ENCODE results near the gene MCMBP.
"Not testable (repeated sequence)": the region's sequence is repeated elsewhere in the genome, so short reads cannot be mapped to it uniquely, and the experiment has no call there.

Gene MCMBP

GRCh38 chr10:119893074-119893473 is 20.4 kb upstream of the MCMBP start:
- no peak for DNase-seq (ENCODE audit: low read depth, low spot score)
- POLR2A ChIA-PET = interaction anchor here (1.0 to 1.9 kb wide), 2 partner anchors 12 to 20 kb away, joined by 3 to 18 read pairs; partner anchors contain the start of gene MCMBP
- CTCF ChIA-PET = interaction anchor here (3.3 kb wide), 1 partner anchor 143 kb away, joined by 19 read pairs; no protein-coding TSS in a partner anchor
- no peak for TF ChIP-seq CTCF (IDR thresholded peaks at IDR 0.05; ENCODE audit: insufficient read depth, low read length, missing control alignments)
- peak overlapping the region; percentile 97 for H3K4me3 ChIP-seq (ENCODE audit: low read depth, low read length)

DNA sequence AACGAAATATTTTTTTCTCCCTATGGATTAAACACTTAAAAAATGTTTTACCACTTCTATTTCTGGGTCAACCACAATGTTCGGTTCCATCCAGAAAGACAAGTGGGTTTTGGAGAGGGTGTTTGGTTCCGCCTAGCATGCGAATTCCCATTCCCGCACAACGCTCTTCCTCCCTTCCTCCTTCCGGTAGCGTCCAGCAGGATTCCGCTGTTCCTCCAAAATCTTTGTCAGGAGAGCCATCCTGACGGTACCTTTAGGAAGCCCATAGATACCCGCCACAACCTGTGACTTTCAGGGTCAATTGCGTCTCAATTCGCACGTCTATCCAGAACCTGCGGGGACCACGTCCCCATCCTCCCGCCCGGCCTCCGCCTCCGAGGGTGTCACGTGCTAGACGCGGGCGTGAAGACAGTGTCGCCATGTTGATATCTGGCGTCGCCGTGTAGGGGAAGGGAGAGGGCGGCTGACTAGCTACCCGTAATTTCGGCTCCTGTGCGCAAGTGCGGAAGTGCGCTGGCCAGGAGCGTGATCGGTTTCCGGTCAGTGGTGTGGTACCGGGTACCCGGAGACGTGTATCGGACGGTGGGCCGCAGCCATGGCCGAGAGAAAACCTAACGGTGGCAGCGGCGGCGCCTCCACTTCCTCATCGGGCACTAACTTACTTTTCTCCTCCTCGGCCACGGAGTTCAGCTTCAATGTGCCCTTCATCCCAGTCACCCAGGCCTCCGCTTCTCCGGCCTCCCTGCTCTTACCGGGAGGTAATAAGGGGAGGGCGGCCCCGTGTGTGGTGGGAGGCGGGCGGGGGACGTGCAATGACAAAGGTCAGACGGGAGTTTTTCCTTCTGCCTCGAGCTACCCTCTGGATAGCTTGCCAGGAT is 19.8 kb upstream of the MCMBP start, which contains the start of gene SEC23IP:
SEC23IP (plus strand) TSS at position 543 of the 878 bp plus-strand sequence; CDS start at position 596, 53 bp downstream.
- CTCF ChIA-PET = interaction anchor here (3.3 kb wide), 1 partner anchor 142 kb away, joined by 19 read pairs; no protein-coding TSS in a partner anchor
- POLR2A ChIA-PET = interaction anchor here (0.8 to 1.9 kb wide), 3 partner anchors 12 to 612 kb away, joined by 3 to 18 read pairs (median 3); partner anchors contain the start of gene MCMBP
- H3K4me3 ChIP-seq (ENCODE audit: low read depth, low read length) = peak within 1 kb of the TSS; percentile 97
- TF ChIP-seq CTCF (IDR thresholded peaks at IDR 0.05; ENCODE audit: insufficient read depth, low read length, missing control alignments) = no peak
- DNase-seq (ENCODE audit: low read depth, low spot score) = peak; percentile 74

- peak overlapping the region; percentile 97 for H3K4me3 ChIP-seq (ENCODE audit: low read depth, low read length)
- POLR2A ChIA-PET = interaction anchor here (0.8 to 1.9 kb wide), 2 partner anchors 19 to 613 kb away, joined by 3 to 18 read pairs; partner anchors contain the start of gene MCMBP
- CTCF ChIA-PET = interaction anchor here (1.3 to 3.3 kb wide), 3 partner anchors 33 to 205 kb away, joined by 6 to 19 read pairs (median 7); no protein-coding TSS in a partner anchor
- DNase-seq (ENCODE audit: low read depth, low spot score) = not testable (repeated sequence)
These were observed 19.2 kb upstream of the MCMBP start for GRCh38 chr10:119891849-119892187.

GRCh38 chr10:119890307-119890706 is 17.7 kb upstream of the MCMBP start:
- POLR2A ChIA-PET = interaction anchor here (0.9 kb wide), 1 partner anchor 18 kb away, joined by 3 read pairs; the partner anchor contains the start of gene MCMBP
- DNase-seq (ENCODE audit: low read depth, low spot score); H3K4me3 ChIP-seq (ENCODE audit: low read depth, low read length): not testable (repeated sequence)
- CTCF ChIA-PET = interaction anchor here (3.0 to 3.3 kb wide), 2 partner anchors 140 to 203 kb away, joined by 7 to 19 read pairs; no protein-coding TSS in a partner anchor

DNA sequence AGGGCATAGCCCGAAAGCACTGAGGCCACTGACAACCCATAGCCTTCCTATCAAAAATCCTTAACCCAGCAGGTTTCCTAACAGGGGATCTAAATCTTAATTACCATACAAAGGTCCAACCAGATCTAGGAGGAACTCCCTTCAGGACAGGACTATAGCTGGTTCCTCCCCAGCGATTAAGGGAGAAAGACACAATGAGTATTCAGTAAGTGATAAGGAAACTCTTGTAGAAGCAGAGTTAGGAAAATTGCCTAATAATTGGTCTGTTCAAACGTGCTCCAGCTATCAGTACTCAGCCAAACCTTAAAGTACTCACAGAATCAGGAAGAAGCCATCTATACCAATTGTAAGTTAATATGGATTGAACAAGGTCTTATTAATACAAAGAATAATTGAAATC is 16.6 kb upstream of the MCMBP start:
- DNase-seq (ENCODE audit: low read depth, low spot score); POLR2A ChIA-PET; H3K4me3 ChIP-seq (ENCODE audit: low read depth, low read length): not testable (repeated sequence)
- CTCF ChIA-PET = interaction anchor here (3.0 kb wide), 1 partner anchor 202 kb away, joined by 7 read pairs; no protein-coding TSS in a partner anchor

- H3K4me3 ChIP-seq (ENCODE audit: low read depth, low read length); DNase-seq (ENCODE audit: low read depth, low spot score); POLR2A ChIA-PET: not testable (repeated sequence)
- CTCF ChIA-PET = interaction anchor here (3.0 kb wide), 1 partner anchor 202 kb away, joined by 7 read pairs; no protein-coding TSS in a partner anchor
These were observed 16.1 kb upstream of the MCMBP start for GRCh38 chr10:119888715-119889114.

GRCh38 chr10:119886070-119886469 is 13.4 kb upstream of the MCMBP start:
- CTCF ChIA-PET = interaction anchor here (1.3 kb wide), 1 partner anchor 27 kb away, joined by 4 read pairs; no protein-coding TSS in a partner anchor

GRCh38 chr10:119883901-119884611 is 11.4 kb upstream of the MCMBP start:
- POLR2A ChIA-PET; H3K4me3 ChIP-seq (ENCODE audit: low read depth, low read length); DNase-seq (ENCODE audit: low read depth, low spot score): not testable (repeated sequence)
- CTCF ChIA-PET = interaction anchor here (1.5 to 1.6 kb wide), 2 partner anchors 12 to 134 kb away, joined by 5 to 9 read pairs; partner anchors contain the start of gene MCMBP

More at GRCh38 chr10:119886070-119886469, 13.4 kb upstream of the MCMBP start:
- H3K4me3 ChIP-seq (ENCODE audit: low read depth, low read length); DNase-seq (ENCODE audit: low read depth, low spot score); POLR2A ChIA-PET: not testable (repeated sequence)

- POLR2A ChIA-PET = no interaction called here
- CTCF ChIA-PET = interaction anchor here (0.9 to 1.0 kb wide), 2 partner anchors 20 to 127 kb away, joined by 3 to 5 read pairs; no protein-coding TSS in a partner anchor
These were observed 5.9 kb upstream of the MCMBP start for GRCh38 chr10:119878524-119878923.

More at GRCh38 chr10:119878524-119878923, 5.9 kb upstream of the MCMBP start:
- no peak overlapping the region for H3K4me3 ChIP-seq (ENCODE audit: low read depth, low read length)
- no peak for DNase-seq (ENCODE audit: low read depth, low spot score)
- no peak for TF ChIP-seq CTCF (IDR thresholded peaks at IDR 0.05; ENCODE audit: insufficient read depth, low read length, missing control alignments)
